ENCODE results near the gene HS1BP3.
A peak's percentile ranks its signal among the peaks of the same experiment; 100 is the strongest.

Gene HS1BP3

DNA sequence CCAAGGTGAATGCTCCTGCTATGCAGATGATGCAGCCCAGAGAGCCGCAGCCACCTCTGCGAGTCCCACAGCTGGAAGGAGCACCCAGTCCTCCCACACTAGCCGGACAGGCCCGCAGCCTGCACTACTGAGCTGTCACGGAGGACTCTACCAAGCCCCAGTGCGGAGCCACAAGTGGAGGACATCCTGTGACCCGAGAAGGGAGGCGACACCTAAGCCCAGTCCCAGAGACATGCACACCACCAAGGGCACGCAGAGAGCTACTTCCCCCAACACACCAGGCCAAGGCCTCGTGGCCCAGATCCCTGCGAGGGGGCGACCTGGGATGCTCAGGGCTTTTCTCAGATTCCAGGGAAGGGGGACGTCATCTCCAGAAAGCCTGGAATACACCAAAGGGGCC is 12.9 kb downstream of the HS1BP3 start:
- TF ChIP-seq, protein P1, sequence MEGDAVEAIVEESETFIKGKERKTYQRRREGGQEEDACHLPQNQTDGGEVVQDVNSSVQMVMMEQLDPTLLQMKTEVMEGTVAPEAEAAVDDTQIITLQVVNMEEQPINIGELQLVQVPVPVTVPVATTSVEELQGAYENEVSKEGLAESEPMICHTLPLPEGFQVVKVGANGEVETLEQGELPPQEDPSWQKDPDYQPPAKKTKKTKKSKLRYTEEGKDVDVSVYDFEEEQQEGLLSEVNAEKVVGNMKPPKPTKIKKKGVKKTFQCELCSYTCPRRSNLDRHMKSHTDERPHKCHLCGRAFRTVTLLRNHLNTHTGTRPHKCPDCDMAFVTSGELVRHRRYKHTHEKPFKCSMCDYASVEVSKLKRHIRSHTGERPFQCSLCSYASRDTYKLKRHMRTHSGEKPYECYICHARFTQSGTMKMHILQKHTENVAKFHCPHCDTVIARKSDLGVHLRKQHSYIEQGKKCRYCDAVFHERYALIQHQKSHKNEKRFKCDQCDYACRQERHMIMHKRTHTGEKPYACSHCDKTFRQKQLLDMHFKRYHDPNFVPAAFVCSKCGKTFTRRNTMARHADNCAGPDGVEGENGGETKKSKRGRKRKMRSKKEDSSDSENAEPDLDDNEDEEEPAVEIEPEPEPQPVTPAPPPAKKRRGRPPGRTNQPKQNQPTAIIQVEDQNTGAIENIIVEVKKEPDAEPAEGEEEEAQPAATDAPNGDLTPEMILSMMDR (IDR thresholded peaks at IDR 0.05; ENCODE audit: insufficient read depth, low read depth, low read length, missing control alignments): no peak
- no peak overlapping the region for H3K4me3 ChIP-seq (ENCODE audit: low read length)
- DNase-seq (ENCODE audit: low read depth): no peak

DNA sequence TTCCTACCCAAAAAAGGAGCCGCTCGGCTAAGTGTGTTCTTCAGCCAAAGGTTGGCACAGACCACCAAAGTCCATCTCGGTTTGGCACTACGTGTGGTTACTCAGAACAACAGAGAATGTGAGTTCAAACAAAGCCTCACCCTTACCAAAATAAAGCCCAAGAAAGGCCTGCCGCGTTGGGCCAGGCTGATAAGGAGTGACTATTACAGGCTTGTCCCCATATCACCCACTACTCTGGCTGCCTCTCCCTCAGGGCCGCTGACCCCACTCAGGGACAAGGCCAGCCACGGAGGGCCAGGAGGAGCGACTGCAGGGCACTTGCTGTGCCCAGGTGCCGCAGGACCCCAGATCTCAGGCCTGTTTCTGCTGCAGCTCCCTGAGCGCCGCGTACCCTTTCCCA is 13.8 kb downstream of the HS1BP3 start:
- no peak overlapping the region for H3K4me3 ChIP-seq (ENCODE audit: low read length)
- DNase-seq (ENCODE audit: low read depth): no peak
- TF ChIP-seq, protein P1 (IDR thresholded peaks at IDR 0.05; ENCODE audit: insufficient read depth, low read depth, low read length, missing control alignments): no peak

DNA sequence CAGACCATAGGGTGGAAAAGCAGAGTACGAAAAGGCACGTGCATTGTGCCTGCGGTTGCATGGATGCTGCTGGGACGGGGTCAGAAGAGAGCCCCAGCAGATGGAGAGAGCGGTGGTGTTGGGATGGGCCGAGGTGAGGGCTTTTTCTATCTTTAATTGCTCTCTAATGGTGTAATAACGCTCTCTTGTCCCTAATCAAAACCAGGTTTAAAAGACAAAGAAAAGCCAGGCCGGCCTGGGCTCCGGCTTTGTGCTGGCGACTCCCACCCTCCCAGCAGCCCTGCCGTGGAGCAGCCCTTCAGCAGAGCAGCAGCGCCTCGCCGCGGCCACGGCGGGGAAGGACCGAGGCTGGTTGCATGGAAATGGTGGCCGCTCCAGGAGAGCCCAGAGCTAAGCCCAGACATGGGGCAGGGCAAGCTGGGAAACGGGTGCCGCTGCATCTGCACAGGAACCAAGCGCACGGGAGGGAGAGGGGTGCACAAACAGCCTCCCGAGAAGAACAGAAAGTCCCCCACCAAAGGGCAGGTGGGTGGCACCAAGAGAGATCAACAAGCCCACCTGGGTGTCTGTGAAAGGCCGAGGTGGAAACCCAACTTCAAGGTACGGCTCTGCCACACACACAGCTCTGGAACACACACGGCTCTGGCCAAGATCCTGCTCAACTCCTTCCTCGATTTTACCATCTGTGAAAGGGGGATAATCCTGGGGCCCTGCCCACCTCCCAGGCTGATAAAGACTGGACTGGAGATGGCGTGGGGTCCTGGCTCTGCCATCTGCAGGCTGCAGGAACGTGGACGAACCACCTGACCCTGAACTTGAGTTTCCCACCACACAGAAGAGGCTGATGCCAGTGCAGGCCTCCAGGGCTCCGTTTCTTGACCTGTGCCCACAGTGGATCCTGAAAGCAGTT is 15.0 kb downstream of the HS1BP3 start:
- TF ChIP-seq, protein P1 (IDR thresholded peaks at IDR 0.05; ENCODE audit: insufficient read depth, low read depth, low read length, missing control alignments): peak; percentile 85
- peak; percentile 75 for DNase-seq (ENCODE audit: low read depth)
- H3K4me3 ChIP-seq (ENCODE audit: low read length): no peak overlapping the region

DNA sequence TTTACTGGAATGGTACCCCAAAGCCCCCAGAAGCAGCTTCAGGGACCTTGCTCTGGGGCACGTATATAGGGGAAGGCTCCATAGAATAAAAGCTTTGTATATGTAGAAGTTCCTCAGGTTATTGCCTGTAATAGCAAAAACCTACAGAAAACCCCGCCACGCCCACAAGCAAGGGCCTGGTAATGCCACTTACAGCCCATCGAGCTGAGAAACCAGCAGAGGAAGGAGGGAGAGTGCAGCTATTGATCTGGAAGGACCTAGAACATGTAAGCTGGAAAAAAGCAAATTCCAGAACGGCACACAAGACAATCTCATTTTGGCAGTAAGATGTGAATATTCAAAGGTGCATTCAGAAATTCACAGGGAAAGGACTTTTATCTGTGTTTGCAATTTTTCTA is 15.8 kb downstream of the HS1BP3 start:
- no peak overlapping the region for H3K4me3 ChIP-seq (ENCODE audit: low read length)
- no peak for DNase-seq (ENCODE audit: low read depth)
- TF ChIP-seq, protein P1 (IDR thresholded peaks at IDR 0.05; ENCODE audit: insufficient read depth, low read depth, low read length, missing control alignments): no peak

DNA sequence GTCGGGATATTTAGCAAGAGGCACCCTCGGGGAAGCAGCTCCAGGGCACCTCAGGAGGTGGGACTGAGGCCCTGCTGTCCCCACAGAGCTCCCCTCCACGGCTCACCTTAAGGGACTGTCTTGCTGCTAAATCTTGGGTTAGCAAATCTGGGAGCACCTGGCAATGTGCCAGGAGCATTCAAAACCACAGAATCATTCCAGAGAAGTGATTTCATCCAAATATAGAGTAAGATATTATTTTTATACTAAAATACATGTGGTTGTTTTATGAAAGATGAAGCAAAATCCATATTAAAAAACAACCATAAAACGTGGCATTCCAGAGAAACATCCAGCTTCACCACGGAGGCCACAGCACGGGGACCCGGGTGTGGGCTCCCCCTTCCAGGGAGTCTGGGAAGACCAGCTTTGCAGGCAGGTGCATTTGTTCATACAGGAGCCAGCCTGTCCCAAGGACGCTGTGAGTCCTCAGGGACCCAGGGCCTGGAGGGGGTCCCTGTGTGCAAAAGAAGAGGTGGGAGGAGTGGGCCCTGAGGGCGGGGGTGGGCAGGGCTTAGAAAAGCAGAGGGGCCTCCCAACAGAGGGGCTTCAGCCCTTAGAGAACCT is 16.3 kb downstream of the HS1BP3 start:
- no peak overlapping the region for H3K4me3 ChIP-seq (ENCODE audit: low read length)
- TF ChIP-seq, protein P1 (IDR thresholded peaks at IDR 0.05; ENCODE audit: insufficient read depth, low read depth, low read length, missing control alignments): no peak
- peak; percentile 75 for DNase-seq (ENCODE audit: low read depth)

DNA sequence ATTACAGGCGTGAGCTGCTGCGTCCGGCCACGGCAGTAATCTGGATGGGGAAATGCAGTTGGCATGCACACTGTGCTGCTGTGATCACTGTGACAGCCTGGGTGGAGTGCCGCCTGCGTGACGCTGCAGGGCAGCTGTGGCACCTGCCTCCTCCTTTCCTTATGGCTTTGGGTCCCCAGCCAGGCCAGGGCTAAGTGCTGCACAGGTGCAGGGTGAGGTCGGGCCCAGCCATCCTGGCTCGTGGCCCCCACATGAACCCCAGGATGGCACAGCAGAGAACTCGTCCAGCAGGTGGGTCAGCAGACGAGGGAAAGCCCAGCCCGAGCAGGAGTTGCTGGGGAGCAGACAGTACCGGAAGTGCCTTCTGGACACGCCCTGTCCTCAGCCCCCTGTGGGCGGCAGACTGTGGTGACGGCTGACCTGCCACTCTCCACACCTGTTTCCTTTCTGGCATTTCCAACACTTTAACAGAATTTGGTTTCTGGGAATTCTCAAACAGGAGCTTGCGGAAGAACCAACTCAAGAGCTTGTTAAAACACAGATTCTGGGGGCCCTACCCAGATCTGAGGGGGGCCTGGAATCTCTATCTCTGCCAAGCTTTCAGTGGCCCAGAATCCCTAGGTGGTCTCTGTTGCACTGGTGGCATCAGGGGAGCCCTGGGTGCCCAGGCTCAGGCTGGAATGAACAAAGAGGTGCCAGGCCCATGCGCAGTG is 16.9 kb downstream of the HS1BP3 start:
- no peak for DNase-seq (ENCODE audit: low read depth)
- H3K4me3 ChIP-seq (ENCODE audit: low read length): no peak overlapping the region
- TF ChIP-seq, protein P1 (IDR thresholded peaks at IDR 0.05; ENCODE audit: insufficient read depth, low read depth, low read length, missing control alignments): no peak

Measured in epithelial cell of esophagus (primary cell).